ENCODE measurements around the gene FREM1.

FREM1 gene

GRCh38 chr9:14868772-14869583 lies 41.2 kb downstream of the FREM1 start:
- DNase-seq (ENCODE audit: low read depth), result no peak

- no peak for DNase-seq (ENCODE audit: low read depth)
These were observed 41.8 kb downstream of the FREM1 start for GRCh38 chr9:14868418-14868771.

- no peak for DNase-seq (ENCODE audit: low read depth)
These were observed 44.0 kb downstream of the FREM1 start for GRCh38 chr9:14866200-14866749.

GRCh38 chr9:14864309-14864708 lies 45.9 kb downstream of the FREM1 start:
- no peak for DNase-seq (ENCODE audit: low read depth)

GRCh38 chr9:14863402-14863801 lies 46.8 kb downstream of the FREM1 start:
- DNase-seq (ENCODE audit: low read depth), result no peak

- DNase-seq (ENCODE audit: low read depth), result no peak
These were observed 52.6 kb downstream of the FREM1 start for GRCh38 chr9:14857449-14858305.

GRCh38 chr9:14849851-14850250 lies 60.4 kb downstream of the FREM1 start:
- no peak for DNase-seq (ENCODE audit: low read depth)

GRCh38 chr9:14849296-14849695 lies 60.9 kb downstream of the FREM1 start:
- no peak for DNase-seq (ENCODE audit: low read depth)

GRCh38 chr9:14846871-14847311 lies 63.3 kb downstream of the FREM1 start:
- DNase-seq (ENCODE audit: low read depth), result peak; percentile 3

GRCh38 chr9:14843163-14843562 lies 67.1 kb downstream of the FREM1 start:
- DNase-seq (ENCODE audit: low read depth), result no peak

GRCh38 chr9:14842269-14842668 lies 68.0 kb downstream of the FREM1 start:
- no peak for DNase-seq (ENCODE audit: low read depth)

- no peak for DNase-seq (ENCODE audit: low read depth)
These were observed 71.5 kb downstream of the FREM1 start for GRCh38 chr9:14838701-14839100.

- no peak for DNase-seq (ENCODE audit: low read depth)
These were observed 73.3 kb downstream of the FREM1 start for GRCh38 chr9:14836885-14837284.

- DNase-seq (ENCODE audit: low read depth), result no peak
These were observed 78.6 kb downstream of the FREM1 start for GRCh38 chr9:14831661-14832060.

GRCh38 chr9:14831074-14831473 lies 79.2 kb downstream of the FREM1 start:
- DNase-seq (ENCODE audit: low read depth), result no peak

- DNase-seq (ENCODE audit: low read depth), result no peak
These were observed 80.2 kb downstream of the FREM1 start for GRCh38 chr9:14830057-14830456.

- DNase-seq (ENCODE audit: low read depth), result no peak
These were observed 81.0 kb downstream of the FREM1 start for GRCh38 chr9:14829204-14829603.

GRCh38 chr9:14827805-14828204 lies 82.4 kb downstream of the FREM1 start:
- DNase-seq (ENCODE audit: low read depth), result no peak

GRCh38 chr9:14824481-14824880 lies 85.7 kb downstream of the FREM1 start:
- no peak for DNase-seq (ENCODE audit: low read depth)

- DNase-seq (ENCODE audit: low read depth), result no peak
These were observed 86.4 kb downstream of the FREM1 start for GRCh38 chr9:14823800-14824199.

- no peak for DNase-seq (ENCODE audit: low read depth)
These were observed 87.6 kb downstream of the FREM1 start for GRCh38 chr9:14822666-14823065.

- no peak for DNase-seq (ENCODE audit: low read depth)
These were observed 91.0 kb downstream of the FREM1 start for GRCh38 chr9:14819183-14819582.

- no peak for DNase-seq (ENCODE audit: low read depth)
These were observed 96.0 kb downstream of the FREM1 start for GRCh38 chr9:14814249-14814628.
